Measurements from ENCODE around the gene KCTD2. TPM values are rescaled to one million over a fixed set of nuclear protein-coding genes. Genes with fewer than 3 reads are reported as not detected.

Gene KCTD2
- total and polyA plus RNA-seq, 9 donors = 25.0 to 66.8 (median 50.2) TPM

DNA sequence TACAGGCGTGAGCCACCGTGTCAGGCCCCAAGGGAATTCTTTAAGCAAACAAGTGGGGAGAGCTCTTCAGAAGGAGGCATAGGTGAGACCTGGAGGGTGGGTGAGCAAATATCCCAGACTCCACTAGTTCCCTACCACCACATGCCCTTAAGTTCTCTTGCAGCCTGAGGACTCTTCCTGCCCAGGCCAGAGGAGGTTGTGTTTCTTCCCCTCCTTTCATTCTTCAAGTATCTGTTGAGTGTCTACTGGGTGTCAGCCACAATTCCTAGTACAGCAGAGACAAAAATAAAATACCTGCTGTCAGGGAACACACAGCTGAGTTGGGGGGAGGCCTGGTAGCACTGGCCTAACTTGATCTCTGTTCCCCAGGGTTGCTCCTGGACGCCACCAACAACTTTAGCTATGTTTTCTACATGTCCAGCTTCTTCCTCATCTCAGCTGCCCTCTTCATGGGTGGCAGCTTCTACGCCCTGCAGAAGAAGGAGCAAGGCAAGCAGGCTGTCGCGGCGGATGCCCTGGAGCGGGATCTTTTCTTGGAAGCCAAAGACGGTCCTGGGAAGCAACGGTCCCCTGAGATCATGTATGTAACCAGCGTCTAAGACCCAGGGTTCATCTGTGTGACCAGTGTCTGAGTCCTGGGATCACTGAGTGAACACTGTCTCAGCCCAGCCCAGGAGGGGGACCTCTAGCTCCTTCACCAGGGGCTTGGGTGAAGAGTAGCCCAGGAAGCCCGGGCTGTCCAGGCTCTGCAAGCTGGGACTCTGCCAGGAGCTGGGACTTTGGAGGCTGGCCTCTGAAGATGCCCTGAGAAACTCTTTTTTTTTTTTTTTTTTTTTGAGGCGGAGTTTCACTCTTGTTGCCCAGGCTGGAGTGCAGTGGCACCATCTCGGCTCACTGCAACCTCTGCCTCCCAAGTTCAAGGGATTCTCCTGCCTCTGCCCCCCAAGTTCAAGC, 56.9 kb downstream of the KCTD2 start:
- WGBS, 3 donors = 85 to 88% (median 88%) methylated on average over 14 of the region's 14 CpGs

DNA sequence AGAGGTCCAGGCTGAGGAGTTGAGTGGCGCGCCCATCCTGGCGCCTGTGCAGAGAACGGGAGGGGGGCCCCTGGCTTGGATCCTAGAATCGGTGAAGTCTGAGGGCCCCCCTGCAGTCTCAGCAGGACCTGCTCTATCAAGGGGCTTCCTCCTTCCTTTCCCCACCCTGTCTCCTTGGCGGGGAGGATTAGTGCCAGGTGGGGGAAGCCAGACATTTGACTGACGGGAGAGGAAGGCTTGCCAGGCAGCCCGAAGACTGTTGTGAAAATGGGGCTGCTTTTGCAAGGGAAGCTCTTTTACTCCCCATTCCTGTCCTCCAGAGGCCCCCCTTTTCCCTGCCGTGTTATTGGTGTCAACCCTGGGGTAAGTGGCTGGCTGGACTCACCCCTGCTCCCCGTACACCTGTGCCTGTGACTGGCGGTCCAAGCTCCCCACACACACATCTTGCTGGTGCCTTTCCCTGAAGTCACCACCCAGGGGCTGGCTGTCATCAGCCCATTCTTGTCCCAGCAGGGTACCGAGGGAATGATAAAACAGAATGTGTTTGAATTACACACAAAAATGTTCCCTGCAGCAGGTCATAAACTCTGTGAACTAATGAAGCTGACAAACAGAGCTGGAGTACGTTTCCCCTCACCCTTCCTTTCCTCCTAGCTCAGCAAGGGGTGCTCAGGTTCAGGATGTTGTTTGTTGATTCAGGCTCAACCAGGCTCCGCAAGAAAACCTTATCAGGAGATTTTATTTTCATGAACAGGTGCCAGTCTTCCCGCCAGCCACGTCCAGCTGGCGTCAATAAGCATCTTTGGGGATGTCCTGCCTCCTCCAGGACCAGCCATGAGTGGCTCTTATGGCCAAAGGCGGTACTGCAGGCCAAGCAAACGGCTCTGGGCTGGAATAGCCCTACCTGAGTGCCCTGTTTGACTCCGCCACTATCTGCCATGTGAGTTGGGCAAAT, 58.4 kb downstream of the KCTD2 start:
- no peak for DNase-seq
- TF ChIP-seq EP300 (IDR thresholded peaks at IDR 0.05) (no peak), POLR2A (IDR thresholded peaks at IDR 0.05) (no peak)
- TF ChIP-seq, protein P1, sequence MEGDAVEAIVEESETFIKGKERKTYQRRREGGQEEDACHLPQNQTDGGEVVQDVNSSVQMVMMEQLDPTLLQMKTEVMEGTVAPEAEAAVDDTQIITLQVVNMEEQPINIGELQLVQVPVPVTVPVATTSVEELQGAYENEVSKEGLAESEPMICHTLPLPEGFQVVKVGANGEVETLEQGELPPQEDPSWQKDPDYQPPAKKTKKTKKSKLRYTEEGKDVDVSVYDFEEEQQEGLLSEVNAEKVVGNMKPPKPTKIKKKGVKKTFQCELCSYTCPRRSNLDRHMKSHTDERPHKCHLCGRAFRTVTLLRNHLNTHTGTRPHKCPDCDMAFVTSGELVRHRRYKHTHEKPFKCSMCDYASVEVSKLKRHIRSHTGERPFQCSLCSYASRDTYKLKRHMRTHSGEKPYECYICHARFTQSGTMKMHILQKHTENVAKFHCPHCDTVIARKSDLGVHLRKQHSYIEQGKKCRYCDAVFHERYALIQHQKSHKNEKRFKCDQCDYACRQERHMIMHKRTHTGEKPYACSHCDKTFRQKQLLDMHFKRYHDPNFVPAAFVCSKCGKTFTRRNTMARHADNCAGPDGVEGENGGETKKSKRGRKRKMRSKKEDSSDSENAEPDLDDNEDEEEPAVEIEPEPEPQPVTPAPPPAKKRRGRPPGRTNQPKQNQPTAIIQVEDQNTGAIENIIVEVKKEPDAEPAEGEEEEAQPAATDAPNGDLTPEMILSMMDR (IDR thresholded peaks at IDR 0.05) = no peak
- Histone ChIP-seq H3K36me3 (no peaks in the 10 kb centered on the region), H3K9me3 (no peaks in the 10 kb centered on the region), H3K27me3 (no peaks in the 10 kb centered on the region), H3K4me3 (no peak overlapping the region), H3K27ac (no peak overlapping the region), H3K4me1 (ENCODE audit: insufficient read depth) (peaks cover 1% of the 10 kb centered on the region)
- intact Hi-C loops (cut with DNase I) = no loop called here
- 56 to 70% (median 65%) methylated on average over 20 of the region's 20 CpGs for WGBS, 3 donors

More for the DNA sequence above, 56.9 kb downstream of the KCTD2 start:
- Histone ChIP-seq H3K27me3 (no peaks in the 10 kb centered on the region), H3K4me1 (ENCODE audit: insufficient read depth) (no peaks in the 10 kb centered on the region), H3K36me3 (no peaks in the 10 kb centered on the region), H3K27ac (no peak overlapping the region), H3K9me3 (no peaks in the 10 kb centered on the region), H3K4me3 (no peak overlapping the region)
- DNase-seq = no peak
- intact Hi-C loops (cut with DNase I) = no loop called here
- TF ChIP-seq POLR2A (IDR thresholded peaks at IDR 0.05) (no peak), EP300 (IDR thresholded peaks at IDR 0.05) (no peak)
- TF ChIP-seq, protein P1 (IDR thresholded peaks at IDR 0.05) = no peak

DNA sequence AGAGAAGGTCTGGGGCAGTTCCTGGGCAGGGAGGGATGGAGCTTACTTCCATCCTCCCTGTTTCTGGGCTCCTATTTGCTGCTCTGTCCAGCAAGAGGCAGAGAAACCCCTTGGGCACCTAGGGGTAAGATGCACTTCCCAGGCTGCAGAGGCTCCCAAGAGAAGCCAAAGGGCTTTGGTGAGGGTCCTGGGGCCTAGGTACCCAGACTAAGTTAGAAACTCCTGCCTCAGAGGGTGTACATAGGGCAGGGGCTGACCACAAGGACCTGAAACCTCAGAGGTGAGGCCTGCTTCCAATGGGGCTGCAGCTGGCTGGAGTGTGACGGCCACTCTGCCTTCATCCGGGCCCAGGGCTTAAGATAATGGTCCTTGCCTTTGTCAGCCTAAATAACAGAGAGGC, 61.2 kb downstream of the KCTD2 start:
- WGBS, 3 donors = 40 to 58% (median 56%) methylated on average over 2 of the region's 2 CpGs
- intact Hi-C loops (cut with DNase I) = no loop called here

DNA sequence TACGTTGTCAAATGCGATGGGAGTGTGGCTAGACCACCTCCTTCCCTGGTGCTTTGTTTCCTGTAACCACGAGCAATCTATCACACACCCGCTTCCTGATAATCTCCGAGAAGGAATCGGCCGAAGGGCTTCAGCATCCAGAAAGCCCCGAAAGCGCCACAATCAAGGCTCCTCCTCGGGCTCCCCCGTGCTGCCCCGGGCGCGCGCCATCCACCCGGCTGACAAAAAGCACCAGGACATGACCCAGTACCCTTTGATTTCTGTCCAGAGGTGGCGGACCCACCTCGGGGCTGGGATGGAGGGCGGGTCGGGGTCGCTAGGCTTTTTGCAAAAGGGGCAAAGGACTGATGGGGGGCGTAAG, 62.0 kb downstream of the KCTD2 start:
- 2 to 7% (median 3%) methylated on average over 22 of the region's 22 CpGs for WGBS, 3 donors
- intact Hi-C loops (cut with DNase I) = no loop called here
- no peak overlapping the region for H3K27ac ChIP-seq

More for the DNA sequence above, 61.2 kb downstream of the KCTD2 start:
- Histone ChIP-seq H3K4me3 (no peak overlapping the region), H3K4me1 (ENCODE audit: insufficient read depth) (peaks cover 1% of the 10 kb centered on the region), H3K27me3 (no peaks in the 10 kb centered on the region), H3K27ac (no peak overlapping the region), H3K36me3 (no peaks in the 10 kb centered on the region), H3K9me3 (no peaks in the 10 kb centered on the region)
- DNase-seq = no peak
- TF ChIP-seq POLR2A (IDR thresholded peaks at IDR 0.05) (no peak), EP300 (IDR thresholded peaks at IDR 0.05) (no peak)
- TF ChIP-seq, protein P1 (IDR thresholded peaks at IDR 0.05) = no peak

More for the DNA sequence above, 62.0 kb downstream of the KCTD2 start:
- Histone ChIP-seq H3K4me1 (ENCODE audit: insufficient read depth) (peaks cover 1% of the 10 kb centered on the region), H3K27me3 (no peaks in the 10 kb centered on the region), H3K9me3 (no peaks in the 10 kb centered on the region), H3K36me3 (no peaks in the 10 kb centered on the region), H3K4me3 (peak overlapping the region; percentile 72)
- TF ChIP-seq POLR2A (IDR thresholded peaks at IDR 0.05) = no peak
- no peak for TF ChIP-seq EP300 (IDR thresholded peaks at IDR 0.05)
- TF ChIP-seq, protein P1 (IDR thresholded peaks at IDR 0.05) = no peak
- DNase-seq = no peak
